Activated B cell treated with CpG ODN at 0.5 μM for 24 hours (primary cell): ENCODE measurements around the gene IL7R. TPM values are rescaled to one million over a fixed set of nuclear protein-coding genes. Genes with fewer than 3 reads are reported as not detected.

ENCODE experiments used
- ATAC-seq: fragments of 200-7000 bp; cut with Tn5 transposase; one replicate; pipeline ENCODE4 v1.10.0; 2021; ENCODE audit warnings: low read depth, mild to moderate bottlenecking, moderate library complexity
- CTCF ChIA-PET: fragments of 350-600 bp; sonication (Branson Sonifier 250); formaldehyde crosslinking; loops from one replicate; lab custom pipeline; 2021; ENCODE audit warnings: antibody characterized with exemption; lab: Charles Lee
- POLR2A ChIA-PET: fragments of 350-600 bp; sonication (Branson Sonifier 250); formaldehyde crosslinking; loops from one replicate; lab custom pipeline; 2021; ENCODE audit warnings: antibody characterized with exemption; lab: Charles Lee
- DNase-seq: peaks from one replicate; pipeline ENCODE4 v3.0.0; 2022
- H3K27ac Mint-ChIP-seq: one replicate; pipeline ENCODE4 v1.8.0; 2020; ENCODE audit warnings: mixed read lengths
- H3K27me3 Mint-ChIP-seq: one replicate; pipeline ENCODE4 v1.8.0; 2021; ENCODE audit warnings: mixed read lengths
- H3K36me3 Mint-ChIP-seq: one replicate; pipeline ENCODE4 v1.8.0; 2021; ENCODE audit warnings: low read depth, mixed read lengths
- H3K4me1 Mint-ChIP-seq: one replicate; pipeline ENCODE4 v1.8.0; 2021; ENCODE audit warnings: mixed read lengths
- H3K4me3 Mint-ChIP-seq: one replicate; pipeline ENCODE4 v1.8.0; 2020; ENCODE audit warnings: mild to moderate bottlenecking, mixed read lengths
- H3K9me3 Mint-ChIP-seq: one replicate; pipeline ENCODE4 v1.8.0; 2020; ENCODE audit warnings: mixed read lengths
- CTCF ChIP-seq: fragments of 200-600 bp; IDR thresholded peaks from one replicate; pipeline ENCODE4 v1.8.0; 2022; ENCODE audit warnings: antibody characterized with exemption, mild to moderate bottlenecking
- intact Hi-C: fragments of 100-400 bp; cut with micrococcal nuclease; formaldehyde crosslinking; loops from one replicate; pipeline ENCODE4 v1.15.1; 2024
- total RNA-seq: library from RNA; stranded (reverse); gene quantifications from 2 replicates; pipeline ENCODE4 v1.2.3, GENCODE V29; 2022

IL7R gene
- total RNA-seq, 1 donor from 2014 or later = 3.0 TPM

DNA sequence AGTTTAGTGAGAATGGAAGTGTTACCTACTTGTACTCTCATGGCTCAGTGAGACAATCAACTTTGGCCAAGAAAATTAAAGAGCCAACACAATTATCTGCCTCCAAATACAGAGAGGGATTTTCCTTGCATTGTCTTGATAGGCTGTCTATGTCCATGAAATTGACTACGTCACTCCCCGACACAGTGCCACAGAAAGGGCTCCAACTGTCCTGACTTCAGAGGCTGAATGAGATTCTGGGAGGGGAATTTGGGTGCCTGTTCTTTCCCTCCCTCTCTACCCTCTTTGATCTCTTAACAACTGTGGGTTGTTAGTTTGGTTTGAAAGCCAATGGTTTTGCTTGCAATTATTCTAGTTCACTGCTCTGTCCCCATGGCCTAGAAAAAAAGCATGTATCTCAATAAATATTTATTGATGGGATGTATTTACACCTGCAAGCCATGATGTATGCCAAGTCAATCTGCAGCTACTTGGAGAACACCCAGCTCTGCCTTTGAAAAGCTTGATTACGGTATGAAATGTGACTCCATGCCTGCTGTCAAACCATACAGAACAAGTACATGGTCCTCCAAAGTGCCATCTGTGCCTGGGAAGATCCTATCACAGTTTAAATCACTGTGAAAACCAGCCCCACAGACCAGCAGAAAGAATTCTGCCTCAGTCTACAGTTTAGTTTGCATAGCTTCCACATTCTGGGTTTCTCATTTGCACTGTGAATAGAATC lies 44.4 kb downstream of the IL7R start:
- H3K4me3 Mint-ChIP-seq = no peak overlapping the region
- no peak for ATAC-seq

GRCh38 chr5:35902046-35902672 lies 45.5 kb downstream of the IL7R start:
- H3K4me1 Mint-ChIP-seq = peaks cover 10% of the 10 kb centered on the region

More for the DNA sequence above, 44.4 kb downstream of the IL7R start:
- Mint-ChIP-seq H3K27me3 (no peaks in the 10 kb centered on the region), H3K36me3 (no peaks in the 10 kb centered on the region), H3K4me1 (peaks cover 10% of the 10 kb centered on the region), H3K27ac (no peak overlapping the region), H3K9me3 (peaks cover 5% of the 10 kb centered on the region)
- TF ChIP-seq CTCF = no peak
- POLR2A ChIA-PET = no interaction called here
- intact Hi-C loops = no loop called here
- DNase-seq = no peak
- CTCF ChIA-PET = no interaction called here

DNA sequence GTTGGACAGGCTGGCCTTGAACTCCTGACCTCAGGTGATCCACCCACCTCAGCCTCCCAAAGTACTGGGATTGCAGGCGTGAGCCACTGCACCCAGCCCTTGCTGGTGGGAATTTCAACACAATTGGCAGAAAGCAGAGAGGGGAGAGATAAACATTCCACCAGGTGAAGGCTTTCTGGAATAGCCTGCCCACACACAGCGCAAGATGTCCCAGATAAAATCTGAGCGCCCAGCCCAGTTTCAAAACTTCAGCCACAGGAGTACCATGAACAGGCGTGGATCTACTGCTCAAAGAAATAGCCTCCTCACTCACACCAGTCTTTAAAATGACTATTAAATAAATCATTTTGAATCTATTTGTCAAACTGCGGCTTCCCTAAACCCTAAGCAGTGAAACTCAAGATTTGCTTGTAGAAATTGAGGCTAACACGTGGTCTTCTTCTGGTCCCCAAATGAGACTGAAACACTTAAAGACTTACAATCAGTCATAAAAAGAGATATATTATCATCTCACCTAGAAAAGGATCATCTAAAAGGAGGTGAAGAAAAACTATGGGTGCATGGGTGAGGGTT lies 47.0 kb downstream of the IL7R start:
- intact Hi-C loops = no loop called here
- ChIA-PET POLR2A (no interaction called here), CTCF (no interaction called here)
- ATAC-seq (no peak), DNase-seq (no peak)
- Mint-ChIP-seq H3K9me3 (peaks cover 5% of the 10 kb centered on the region), H3K36me3 (no peaks in the 10 kb centered on the region), H3K27ac (no peak overlapping the region), H3K4me3 (no peak overlapping the region), H3K4me1 (peaks cover 13% of the 10 kb centered on the region), H3K27me3 (no peaks in the 10 kb centered on the region)
- TF ChIP-seq CTCF = no peak

More at GRCh38 chr5:35902046-35902672, 45.5 kb downstream of the IL7R start:
- CTCF ChIA-PET = no interaction called here
- intact Hi-C loops = no loop called here
- H3K27me3 Mint-ChIP-seq = no peaks in the 10 kb centered on the region
- no peaks in the 10 kb centered on the region for H3K36me3 Mint-ChIP-seq
- ATAC-seq = no peak
- no peak for TF ChIP-seq CTCF
- POLR2A ChIA-PET = no interaction called here
- peaks cover 5% of the 10 kb centered on the region for H3K9me3 Mint-ChIP-seq
- DNase-seq = no peak
- no peak overlapping the region for H3K4me3 Mint-ChIP-seq
- no peak overlapping the region for H3K27ac Mint-ChIP-seq

- ChIA-PET POLR2A (no interaction called here), CTCF (no interaction called here)
- no peak overlapping the region for H3K4me3 Mint-ChIP-seq
- H3K9me3 Mint-ChIP-seq = peaks cover 5% of the 10 kb centered on the region
- intact Hi-C loops = no loop called here
- no peaks in the 10 kb centered on the region for H3K27me3 Mint-ChIP-seq
- ATAC-seq (peak; percentile 40), DNase-seq (no peak)
- TF ChIP-seq CTCF = no peak
- peaks cover 13% of the 10 kb centered on the region for H3K4me1 Mint-ChIP-seq
- H3K27ac Mint-ChIP-seq = no peak overlapping the region
- H3K36me3 Mint-ChIP-seq = no peaks in the 10 kb centered on the region
Observed at GRCh38 chr5:35904443-35905132, 47.9 kb downstream of the IL7R start.

GRCh38 chr5:35908228-35908627 lies 51.5 kb downstream of the IL7R start:
- Mint-ChIP-seq H3K27me3 (no peaks in the 10 kb centered on the region), H3K27ac (no peak overlapping the region), H3K36me3 (no peaks in the 10 kb centered on the region), H3K9me3 (peaks cover 5% of the 10 kb centered on the region), H3K4me1 (peaks cover 10% of the 10 kb centered on the region), H3K4me3 (no peak overlapping the region)
- intact Hi-C loops = no loop called here
- POLR2A ChIA-PET = no interaction called here
- TF ChIP-seq CTCF = no peak
- ATAC-seq = no peak
- CTCF ChIA-PET = no interaction called here
- DNase-seq = no peak
